ENCODE results near the gene MED28. TPM values are rescaled to one million over a fixed set of nuclear protein-coding genes. Genes with fewer than 3 reads are reported as not detected.
"Not testable (repeated sequence)": the region's sequence is repeated elsewhere in the genome, so short reads cannot be mapped to it uniquely, and the experiment has no call there.

MED28 gene
- polyA plus RNA-seq, 2 donors: 5.0 to 9.8 TPM

GRCh38 chr4:17657090-17657489 is 42.6 kb downstream of the MED28 start:
- Histone ChIP-seq H3K27ac (ENCODE audit: low read depth in 2 of 2, low read length in 1 of 2) (no peak overlapping the region), H3K4me3 (ENCODE audit: low read depth in 1 of 2, low read length in 2 of 2) (no peak overlapping the region), H3K27me3 (ENCODE audit: control insufficient read depth in 1 of 2, insufficient read depth in 2 of 2, low read length in 2 of 2) (no peaks in the 10 kb centered on the region), H3K36me3 (ENCODE audit: control insufficient read depth in 2 of 2, insufficient read depth in 2 of 2, low read length in 1 of 2) (no peaks in the 10 kb centered on the region), H3K9me3 (ENCODE audit: control insufficient read depth in 2 of 2, insufficient read depth in 1 of 2, low read depth in 1 of 2, low read length in 1 of 2) (no peaks in the 10 kb centered on the region), H3K4me1 (ENCODE audit: control insufficient read depth in 2 of 2, insufficient read depth in 2 of 2, low read length in 1 of 2) (no peaks in the 10 kb centered on the region)
- WGBS, 2 donors: 77 to 90% methylated on average over 1 of the region's 1 CpG

GRCh38 chr4:17657849-17658248 is 43.4 kb downstream of the MED28 start:
- Histone ChIP-seq H3K4me3 (ENCODE audit: low read depth in 1 of 2, low read length in 2 of 2) (no peak overlapping the region), H3K27ac (ENCODE audit: low read depth in 2 of 2, low read length in 1 of 2) (no peak overlapping the region), H3K4me1 (ENCODE audit: control insufficient read depth in 2 of 2, insufficient read depth in 2 of 2, low read length in 1 of 2) (no peaks in the 10 kb centered on the region), H3K27me3 (ENCODE audit: control insufficient read depth in 1 of 2, insufficient read depth in 2 of 2, low read length in 2 of 2) (no peaks in the 10 kb centered on the region), H3K9me3 (ENCODE audit: control insufficient read depth in 2 of 2, insufficient read depth in 1 of 2, low read depth in 1 of 2, low read length in 1 of 2) (no peaks in the 10 kb centered on the region), H3K36me3 (ENCODE audit: control insufficient read depth in 2 of 2, insufficient read depth in 2 of 2, low read length in 1 of 2) (no peaks in the 10 kb centered on the region)
- WGBS, 2 donors: 78 to 81% methylated on average over 9 of the region's 9 CpGs

DNA sequence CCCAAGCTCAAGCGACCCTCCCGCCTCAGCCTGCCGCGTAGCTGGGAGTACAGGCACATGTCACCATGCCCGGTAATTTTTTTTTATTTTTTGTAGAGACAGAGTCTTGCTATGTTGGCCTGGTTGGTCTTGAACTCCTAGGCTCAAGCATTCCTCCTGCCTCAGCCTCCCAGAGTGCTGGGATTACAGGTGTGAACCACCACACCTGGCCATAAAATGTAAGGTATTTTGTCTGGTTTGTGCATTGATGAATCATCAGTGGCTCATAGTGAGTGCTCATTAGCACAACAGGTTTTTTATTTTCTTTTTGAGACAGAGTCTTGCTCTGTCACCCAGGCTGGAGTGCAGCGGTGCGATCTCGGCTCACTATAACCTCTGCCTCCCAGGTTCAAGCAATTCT is 44.8 kb downstream of the MED28 start:
- not testable (repeated sequence) for H3K27me3 ChIP-seq (ENCODE audit: control insufficient read depth in 1 of 2, insufficient read depth in 2 of 2, low read length in 2 of 2); H3K4me3 ChIP-seq (ENCODE audit: low read depth in 1 of 2, low read length in 2 of 2); H3K9me3 ChIP-seq (ENCODE audit: control insufficient read depth in 2 of 2, insufficient read depth in 1 of 2, low read depth in 1 of 2, low read length in 1 of 2); H3K36me3 ChIP-seq (ENCODE audit: control insufficient read depth in 2 of 2, insufficient read depth in 2 of 2, low read length in 1 of 2); H3K27ac ChIP-seq (ENCODE audit: low read depth in 2 of 2, low read length in 1 of 2); H3K4me1 ChIP-seq (ENCODE audit: control insufficient read depth in 2 of 2, insufficient read depth in 2 of 2, low read length in 1 of 2)
- WGBS, 2 donors: 94 to 96% methylated on average over 8 of the region's 8 CpGs

DNA sequence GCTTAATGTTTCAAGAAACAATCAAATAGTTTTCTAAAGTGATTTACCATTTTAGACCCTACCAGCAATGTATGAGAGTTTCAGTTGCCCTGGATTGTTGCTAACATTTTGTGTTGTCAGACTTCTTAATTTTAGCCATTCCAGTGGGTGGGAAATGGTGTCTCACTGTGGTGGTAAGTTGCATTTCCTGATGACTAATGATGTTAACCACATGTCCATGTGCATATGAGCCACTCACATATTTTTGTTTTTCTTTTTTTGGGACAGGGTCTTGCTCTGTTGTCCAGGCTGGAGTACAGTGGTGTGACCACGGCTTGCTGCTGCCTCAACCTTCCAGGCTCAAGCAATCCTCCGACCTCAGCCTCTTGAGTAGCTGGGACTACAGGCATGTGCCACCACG is 48.3 kb downstream of the MED28 start:
- no peaks in the 10 kb centered on the region for H3K9me3 ChIP-seq (ENCODE audit: control insufficient read depth in 2 of 2, insufficient read depth in 1 of 2, low read depth in 1 of 2, low read length in 1 of 2)
- 90 to 91% methylated on average over 3 of the region's 3 CpGs for WGBS, 2 donors

GRCh38 chr4:17664755-17665154 is 50.3 kb downstream of the MED28 start:
- 55 to 61% methylated on average over 4 of the region's 4 CpGs for WGBS, 2 donors
- Histone ChIP-seq H3K4me1 (ENCODE audit: control insufficient read depth in 2 of 2, insufficient read depth in 2 of 2, low read length in 1 of 2) (peaks cover 0 to 3% of the 10 kb centered on the region in 2 donors), H3K27ac (ENCODE audit: low read depth in 2 of 2, low read length in 1 of 2) (no peak overlapping the region), H3K27me3 (ENCODE audit: control insufficient read depth in 1 of 2, insufficient read depth in 2 of 2, low read length in 2 of 2) (no peaks in the 10 kb centered on the region), H3K9me3 (ENCODE audit: control insufficient read depth in 2 of 2, insufficient read depth in 1 of 2, low read depth in 1 of 2, low read length in 1 of 2) (no peaks in the 10 kb centered on the region), H3K36me3 (ENCODE audit: control insufficient read depth in 2 of 2, insufficient read depth in 2 of 2, low read length in 1 of 2) (no peaks in the 10 kb centered on the region), H3K4me3 (ENCODE audit: low read depth in 1 of 2, low read length in 2 of 2) (no peak overlapping the region)

More for the DNA sequence above, 48.3 kb downstream of the MED28 start:
- Histone ChIP-seq H3K4me3 (ENCODE audit: low read depth in 1 of 2, low read length in 2 of 2) (no peak overlapping the region), H3K36me3 (ENCODE audit: control insufficient read depth in 2 of 2, insufficient read depth in 2 of 2, low read length in 1 of 2) (no peaks in the 10 kb centered on the region), H3K27ac (ENCODE audit: low read depth in 2 of 2, low read length in 1 of 2) (no peak overlapping the region), H3K4me1 (ENCODE audit: control insufficient read depth in 2 of 2, insufficient read depth in 2 of 2, low read length in 1 of 2) (no peaks in the 10 kb centered on the region), H3K27me3 (ENCODE audit: control insufficient read depth in 1 of 2, insufficient read depth in 2 of 2, low read length in 2 of 2) (no peaks in the 10 kb centered on the region)

DNA sequence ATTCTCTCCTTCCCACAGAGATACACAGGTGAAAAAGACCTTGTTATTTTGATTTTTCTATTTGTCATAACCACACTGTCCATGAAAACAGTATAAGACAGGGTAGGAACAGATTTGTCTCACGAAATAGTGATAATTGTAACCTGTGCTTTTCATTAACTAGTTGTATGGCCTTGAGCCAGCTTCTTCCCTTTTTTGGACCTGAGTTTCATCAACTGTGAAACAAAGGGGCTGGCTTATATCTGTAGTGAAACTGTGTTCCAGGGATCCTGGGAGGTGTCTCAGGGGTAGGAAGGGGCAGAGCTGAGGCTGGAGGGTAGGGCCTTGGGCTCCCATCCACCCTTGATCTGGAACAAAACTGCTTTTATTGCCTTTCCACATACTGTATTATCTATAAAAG is 50.9 kb downstream of the MED28 start:
- H3K36me3 ChIP-seq (ENCODE audit: control insufficient read depth in 2 of 2, insufficient read depth in 2 of 2, low read length in 1 of 2): no peaks in the 10 kb centered on the region
- peaks cover 0 to 3% of the 10 kb centered on the region in 2 donors for H3K4me1 ChIP-seq (ENCODE audit: control insufficient read depth in 2 of 2, insufficient read depth in 2 of 2, low read length in 1 of 2)
- no peak overlapping the region for H3K4me3 ChIP-seq (ENCODE audit: low read depth in 1 of 2, low read length in 2 of 2)
- H3K9me3 ChIP-seq (ENCODE audit: control insufficient read depth in 2 of 2, insufficient read depth in 1 of 2, low read depth in 1 of 2, low read length in 1 of 2): no peaks in the 10 kb centered on the region
- no peaks in the 10 kb centered on the region for H3K27me3 ChIP-seq (ENCODE audit: control insufficient read depth in 1 of 2, insufficient read depth in 2 of 2, low read length in 2 of 2)
- whole genome bisulfite sequencing, 2 donors: 54 to 56% methylated on average over 1 of the region's 1 CpG
- no peak overlapping the region for H3K27ac ChIP-seq (ENCODE audit: low read depth in 2 of 2, low read length in 1 of 2)

DNA sequence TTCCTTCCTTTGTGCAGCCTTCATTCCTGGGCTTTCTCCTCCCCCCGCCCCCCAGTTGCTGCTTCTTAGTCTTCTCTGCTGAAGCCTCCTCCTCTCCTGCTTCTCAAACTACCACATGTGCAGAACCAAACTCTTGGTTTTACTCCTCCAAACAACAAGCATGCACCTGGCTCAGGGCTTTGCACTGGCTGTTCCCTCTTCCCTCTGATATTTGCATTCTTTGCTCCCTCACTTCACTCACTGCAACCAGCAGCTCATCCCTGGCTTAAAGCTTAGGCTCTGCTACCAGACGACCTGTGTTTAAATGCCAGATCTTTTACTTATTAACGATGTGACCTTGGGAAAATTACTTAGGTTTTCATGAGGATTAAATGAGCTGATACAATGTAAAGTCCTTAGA is 51.4 kb downstream of the MED28 start:
- H3K27ac ChIP-seq (ENCODE audit: low read depth in 2 of 2, low read length in 1 of 2): no peak overlapping the region
- H3K4me1 ChIP-seq (ENCODE audit: control insufficient read depth in 2 of 2, insufficient read depth in 2 of 2, low read length in 1 of 2): peaks cover 0 to 3% of the 10 kb centered on the region in 2 donors
- WGBS, 2 donors: 63 to 85% methylated on average over 3 of the region's 3 CpGs
- no peak overlapping the region for H3K4me3 ChIP-seq (ENCODE audit: low read depth in 1 of 2, low read length in 2 of 2)
- no peaks in the 10 kb centered on the region for H3K36me3 ChIP-seq (ENCODE audit: control insufficient read depth in 2 of 2, insufficient read depth in 2 of 2, low read length in 1 of 2)
- no peaks in the 10 kb centered on the region for H3K9me3 ChIP-seq (ENCODE audit: control insufficient read depth in 2 of 2, insufficient read depth in 1 of 2, low read depth in 1 of 2, low read length in 1 of 2)
- H3K27me3 ChIP-seq (ENCODE audit: control insufficient read depth in 1 of 2, insufficient read depth in 2 of 2, low read length in 2 of 2): no peaks in the 10 kb centered on the region

- no peak overlapping the region for H3K4me3 ChIP-seq (ENCODE audit: low read depth in 1 of 2, low read length in 2 of 2)
- 64 to 77% methylated on average over 3 of the region's 3 CpGs for WGBS, 2 donors
- H3K27me3 ChIP-seq (ENCODE audit: control insufficient read depth in 1 of 2, insufficient read depth in 2 of 2, low read length in 2 of 2): no peaks in the 10 kb centered on the region
- no peak overlapping the region for H3K27ac ChIP-seq (ENCODE audit: low read depth in 2 of 2, low read length in 1 of 2)
- no peaks in the 10 kb centered on the region for H3K9me3 ChIP-seq (ENCODE audit: control insufficient read depth in 2 of 2, insufficient read depth in 1 of 2, low read depth in 1 of 2, low read length in 1 of 2)
- peaks cover 0 to 3% of the 10 kb centered on the region in 2 donors for H3K4me1 ChIP-seq (ENCODE audit: control insufficient read depth in 2 of 2, insufficient read depth in 2 of 2, low read length in 1 of 2)
- H3K36me3 ChIP-seq (ENCODE audit: control insufficient read depth in 2 of 2, insufficient read depth in 2 of 2, low read length in 1 of 2): no peaks in the 10 kb centered on the region
Measured at GRCh38 chr4:17667253-17667652, 52.8 kb downstream of the MED28 start.

DNA sequence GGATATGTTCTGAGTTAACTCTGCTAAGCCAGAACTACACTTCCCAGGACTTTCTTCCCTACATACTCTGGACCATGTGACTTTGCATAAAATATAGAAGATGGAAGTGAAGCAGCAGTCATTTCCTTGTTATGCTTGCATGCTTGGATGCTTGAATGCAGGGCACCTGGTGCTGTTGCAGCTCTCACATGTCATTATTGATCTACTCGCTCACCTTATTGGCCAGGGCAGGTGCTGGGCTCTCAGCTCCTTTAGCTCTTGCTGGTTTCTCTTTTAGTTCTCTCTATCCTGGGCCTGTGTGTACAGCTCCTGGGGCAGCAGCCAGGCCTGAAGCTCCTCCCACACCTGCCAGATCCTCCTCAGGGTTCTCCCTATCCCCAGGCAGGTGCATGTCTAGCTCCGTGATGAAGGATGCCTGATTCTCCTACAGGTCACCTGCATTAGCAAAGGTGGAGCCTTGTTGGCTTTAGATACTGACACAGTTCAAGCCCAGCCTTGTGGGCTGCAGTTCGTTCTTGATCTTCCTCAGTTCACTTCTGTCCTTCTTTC is 53.3 kb downstream of the MED28 start:
- Histone ChIP-seq H3K9me3 (ENCODE audit: control insufficient read depth in 2 of 2, insufficient read depth in 1 of 2, low read depth in 1 of 2, low read length in 1 of 2) (no peaks in the 10 kb centered on the region), H3K27me3 (ENCODE audit: control insufficient read depth in 1 of 2, insufficient read depth in 2 of 2, low read length in 2 of 2) (no peaks in the 10 kb centered on the region), H3K4me3 (ENCODE audit: low read depth in 1 of 2, low read length in 2 of 2) (no peak overlapping the region), H3K36me3 (ENCODE audit: control insufficient read depth in 2 of 2, insufficient read depth in 2 of 2, low read length in 1 of 2) (no peaks in the 10 kb centered on the region), H3K27ac (ENCODE audit: low read depth in 2 of 2, low read length in 1 of 2) (no peak overlapping the region), H3K4me1 (ENCODE audit: control insufficient read depth in 2 of 2, insufficient read depth in 2 of 2, low read length in 1 of 2) (peaks cover 0 to 3% of the 10 kb centered on the region in 2 donors)
- WGBS, 2 donors: 53 to 60% methylated on average over 3 of the region's 3 CpGs

- Histone ChIP-seq H3K36me3 (ENCODE audit: control insufficient read depth in 2 of 2, insufficient read depth in 2 of 2, low read length in 1 of 2) (no peaks in the 10 kb centered on the region), H3K27ac (ENCODE audit: low read depth in 2 of 2, low read length in 1 of 2) (no peak overlapping the region), H3K9me3 (ENCODE audit: control insufficient read depth in 2 of 2, insufficient read depth in 1 of 2, low read depth in 1 of 2, low read length in 1 of 2) (no peaks in the 10 kb centered on the region), H3K4me3 (ENCODE audit: low read depth in 1 of 2, low read length in 2 of 2) (no peak overlapping the region), H3K27me3 (ENCODE audit: control insufficient read depth in 1 of 2, insufficient read depth in 2 of 2, low read length in 2 of 2) (no peaks in the 10 kb centered on the region), H3K4me1 (ENCODE audit: control insufficient read depth in 2 of 2, insufficient read depth in 2 of 2, low read length in 1 of 2) (peaks cover 0 to 3% of the 10 kb centered on the region in 2 donors)
Measured at GRCh38 chr4:17670423-17670822, 56.0 kb downstream of the MED28 start.

All from esophagus (tissue), 2 donors.